Neuronal stem cell (in vitro differentiated cells): ENCODE results near the gene CAPN9.

Experiments
- DNase-seq: peaks from one replicate; pipeline ENCODE4 v3.0.0-alpha.2; 2013; ENCODE audit warnings: low spot score
- H2AFZ ChIP-seq: one replicate; pipeline ENCODE4 v1.6.1; 2013; ENCODE audit warnings: mild to moderate bottlenecking, low read length, inconsistent platforms
- H2AK5ac ChIP-seq: 2 replicates; pipeline ENCODE4 v1.6.1; 2013; ENCODE audit warnings: low read depth, mild to moderate bottlenecking, inconsistent platforms, low read length, moderate library complexity, mixed read lengths
- H2BK120ac ChIP-seq: 2 replicates; pipeline ENCODE4 v1.6.1; 2013; ENCODE audit warnings: low read depth, mild to moderate bottlenecking, inconsistent platforms, low read length, moderate library complexity, mixed read lengths
- H2BK12ac ChIP-seq: one replicate; pipeline ENCODE4 v1.6.1; 2013; ENCODE audit warnings: low read length, inconsistent platforms
- H2BK15ac ChIP-seq: 2 replicates; pipeline ENCODE4 v1.6.1; 2013; ENCODE audit warnings: mild to moderate bottlenecking, low read length, inconsistent platforms, mixed read lengths
- H2BK5ac ChIP-seq: one replicate; pipeline ENCODE4 v1.6.1; 2013; ENCODE audit warnings: inconsistent platforms, mild to moderate bottlenecking, low read length, moderate library complexity
- H3K14ac ChIP-seq: one replicate; pipeline ENCODE4 v1.6.1; 2013; ENCODE audit warnings: low read length, inconsistent platforms
- H3K18ac ChIP-seq: 2 replicates; pipeline ENCODE4 v1.6.1; 2013; ENCODE audit warnings: low read length, inconsistent platforms
- H3K23ac ChIP-seq: 2 replicates; pipeline ENCODE4 v1.6.1; 2013; ENCODE audit warnings: low read depth, mild to moderate bottlenecking, mixed read lengths, low read length, inconsistent platforms; ENCODE audit not compliant: poor library complexity
- H3K27ac ChIP-seq: replicated peaks from 3 replicates; pipeline ENCODE4 v1.5.1; 2013; ENCODE audit warnings: low read length, inconsistent platforms
- H3K27me3 ChIP-seq, 3 experiments: 2 replicates each; pipeline ENCODE4 v1.6.1; 2013; ENCODE audit warnings: low read length in 3 of 3, mild to moderate bottlenecking in 2 of 3, inconsistent platforms in 1 of 3, low read depth in 1 of 3, mixed read lengths in 1 of 3, moderate library complexity in 1 of 3; ENCODE audit not compliant: control insufficient read depth in 3 of 3, insufficient read depth in 3 of 3
- H3K36me3 ChIP-seq, 2 donors: replicated peaks in 1 of 2; 2 replicates each; pipeline ENCODE4 v1.6.1; 2013; ENCODE audit warnings: low read length in 2 of 2; ENCODE audit not compliant: control insufficient read depth in 2 of 2, insufficient read depth in 2 of 2
- H3K4ac ChIP-seq: 2 replicates; pipeline ENCODE4 v1.6.1; 2013; ENCODE audit warnings: inconsistent platforms, mild to moderate bottlenecking, low read length, moderate library complexity
- H3K4me1 ChIP-seq, 2 donors: 1 replicate in 1 of 2; 2 replicates in 1 of 2; pipeline ENCODE4 v1.6.1; 2013; ENCODE audit warnings: low read length in 2 of 2, low read depth in 1 of 2; ENCODE audit not compliant: control insufficient read depth in 2 of 2, insufficient read depth in 1 of 2
- H3K4me2 ChIP-seq: one replicate; pipeline ENCODE4 v1.6.1; 2013; ENCODE audit warnings: mild to moderate bottlenecking, low read length, inconsistent platforms; ENCODE audit not compliant: insufficient read depth, poor library complexity, severe bottlenecking
- H3K4me3 ChIP-seq, 2 donors: 2 replicates each; pipeline ENCODE4 v1.5.1; 2013; ENCODE audit warnings: low read length in 2 of 2, mild to moderate bottlenecking in 2 of 2, inconsistent platforms in 1 of 2, moderate library complexity in 1 of 2
- H3K79me1 ChIP-seq: one replicate; pipeline ENCODE4 v1.6.1; 2013; ENCODE audit warnings: low read depth, mild to moderate bottlenecking, inconsistent platforms, low read length, moderate library complexity
- H3K9ac ChIP-seq: one replicate; pipeline ENCODE4 v1.6.1; 2013; ENCODE audit warnings: mild to moderate bottlenecking, low read depth, low read length, inconsistent platforms; ENCODE audit not compliant: poor library complexity
- H3K9me3 ChIP-seq, 2 donors: replicated peaks in 1 of 2; 2 replicates each; pipeline versions ENCODE3 to v1.6.1; 2013; ENCODE audit warnings: low read length in 2 of 2, mild to moderate bottlenecking in 2 of 2, inconsistent platforms in 1 of 2, low read depth in 1 of 2, mixed read lengths in 1 of 2, moderate library complexity in 1 of 2; ENCODE audit not compliant: control insufficient read depth in 2 of 2, insufficient read depth in 1 of 2
- H4K8ac ChIP-seq: one replicate; pipeline ENCODE4 v1.6.1; 2013; ENCODE audit warnings: low read depth, mild to moderate bottlenecking, inconsistent platforms, low read length, moderate library complexity
- H4K91ac ChIP-seq: one replicate; pipeline ENCODE4 v1.6.1; 2013; ENCODE audit warnings: low read length, low read depth, mild to moderate bottlenecking, inconsistent platforms; ENCODE audit not compliant: poor library complexity
- WGBS, 2 donors: extraction: QIAGEN DNeasy Blood & Tissue Kit; methylation state at CpG; one replicate each; pipeline ENCODE4 v1.1.7; 2013; ENCODE audit warnings: missing lambda C conversion rate in 2 of 2, mixed read lengths in 1 of 2; ENCODE audit not compliant: insufficient read length in 2 of 2, insufficient replicate concordance in 1 of 2; ENCODE audit errors: extremely low coverage in 2 of 2; 5-methylcytosine and 5-hydroxymethylcytosine counted together

The CAPN9 gene

GRCh38 chr1:230746617-230747016 lies 571 bp upstream of the CAPN9 start:
- H2AFZ ChIP-seq: peak overlapping the region; percentile 79

GRCh38 chr1:230747890-230748800 lies 957 bp downstream of the CAPN9 start:
- WGBS, 2 donors: no CpG with 5 or more reads among the region's 16 CpGs
- no peak overlapping the region for H2BK15ac ChIP-seq
- no peak overlapping the region for H3K27ac ChIP-seq
- no peak for DNase-seq
- no peak overlapping the region for H2BK12ac ChIP-seq
- H3K4me3 ChIP-seq: no peak overlapping the region
- H3K36me3 ChIP-seq: no peaks in the 10 kb centered on the region
- H3K4ac ChIP-seq: no peak overlapping the region
- no peak overlapping the region for H3K14ac ChIP-seq
- H2BK5ac ChIP-seq: no peak overlapping the region
- H3K18ac ChIP-seq: peak overlapping the region; percentile 73
- H2AK5ac ChIP-seq: peak overlapping the region; percentile 20
- no peak overlapping the region for H2BK120ac ChIP-seq
- H4K8ac ChIP-seq: no peak overlapping the region
- no peak overlapping the region for H3K9ac ChIP-seq
- H2AFZ ChIP-seq: peak overlapping the region; percentile 79
- peaks cover 9 to 31% of the 10 kb centered on the region in 2 donors for H3K4me1 ChIP-seq
- H3K79me1 ChIP-seq: no peaks in the 10 kb centered on the region
- no peak overlapping the region for H4K91ac ChIP-seq
- no peak overlapping the region for H3K23ac ChIP-seq
- H3K4me2 ChIP-seq: no peak overlapping the region
- H3K9me3 ChIP-seq: no peaks in the 10 kb centered on the region
- H3K27me3 ChIP-seq: no peaks in the 10 kb centered on the region

More at GRCh38 chr1:230746617-230747016, 571 bp upstream of the CAPN9 start:
- no peaks in the 10 kb centered on the region for H3K9me3 ChIP-seq
- H4K8ac ChIP-seq: no peak overlapping the region
- no peak overlapping the region for H3K27ac ChIP-seq
- H3K18ac ChIP-seq: no peak overlapping the region
- no peak for DNase-seq
- H3K4me3 ChIP-seq: no peak overlapping the region
- no peak overlapping the region for H3K14ac ChIP-seq
- H3K23ac ChIP-seq: no peak overlapping the region
- H3K4me1 ChIP-seq: peaks cover 5 to 22% of the 10 kb centered on the region in 2 donors
- H2BK12ac ChIP-seq: no peak overlapping the region
- H3K9ac ChIP-seq: no peak overlapping the region
- no peak overlapping the region for H2BK15ac ChIP-seq
- H3K36me3 ChIP-seq: no peaks in the 10 kb centered on the region
- H2BK5ac ChIP-seq: no peak overlapping the region
- H3K79me1 ChIP-seq: no peaks in the 10 kb centered on the region
- no peak overlapping the region for H3K4ac ChIP-seq
- H3K4me2 ChIP-seq: no peak overlapping the region
- no peak overlapping the region for H2BK120ac ChIP-seq
- no peak overlapping the region for H4K91ac ChIP-seq
- no peak overlapping the region for H2AK5ac ChIP-seq
- H3K27me3 ChIP-seq: peaks cover 0 to under 1% (median 0%) of the 10 kb centered on the region in 3 experiments
- WGBS, 2 donors: no CpG with 5 or more reads among the region's 4 CpGs

GRCh38 chr1:230749150-230749549 lies 2.0 kb downstream of the CAPN9 start:
- Histone ChIP-seq H2BK5ac (no peak overlapping the region), H2BK12ac (no peak overlapping the region), H3K4ac (no peak overlapping the region), H3K27me3 (no peaks in the 10 kb centered on the region), H3K27ac (no peak overlapping the region), H4K8ac (no peak overlapping the region), H3K14ac (no peak overlapping the region), H3K9ac (no peak overlapping the region), H2BK15ac (no peak overlapping the region), H3K4me2 (no peak overlapping the region), H3K9me3 (no peaks in the 10 kb centered on the region), H3K23ac (no peak overlapping the region), H3K4me1 (peaks cover 15 to 35% of the 10 kb centered on the region in 2 donors), H3K18ac (no peak overlapping the region), H3K4me3 (no peak overlapping the region), H3K36me3 (no peaks in the 10 kb centered on the region), H4K91ac (no peak overlapping the region), H3K79me1 (no peaks in the 10 kb centered on the region), H2BK120ac (no peak overlapping the region), H2AK5ac (no peak overlapping the region), H2AFZ (no peak overlapping the region)
- no CpG with 5 or more reads among the region's 12 CpGs for WGBS, 2 donors
- no peak for DNase-seq

- peaks cover 15 to 35% of the 10 kb centered on the region in 2 donors for H3K4me1 ChIP-seq
- no peak overlapping the region for H2BK120ac ChIP-seq
- no peak overlapping the region for H3K18ac ChIP-seq
- H4K91ac ChIP-seq: no peak overlapping the region
- H3K27ac ChIP-seq: no peak overlapping the region
- no peak overlapping the region for H2BK5ac ChIP-seq
- H2AFZ ChIP-seq: peak overlapping the region; percentile 31
- H2AK5ac ChIP-seq: no peak overlapping the region
- H2BK12ac ChIP-seq: no peak overlapping the region
- H3K27me3 ChIP-seq: no peaks in the 10 kb centered on the region
- no peak for DNase-seq
- no peak overlapping the region for H3K4me2 ChIP-seq
- no peak overlapping the region for H3K9ac ChIP-seq
- H3K79me1 ChIP-seq: no peaks in the 10 kb centered on the region
- no peak overlapping the region for H2BK15ac ChIP-seq
- no peaks in the 10 kb centered on the region for H3K9me3 ChIP-seq
- H3K4ac ChIP-seq: no peak overlapping the region
- no peak overlapping the region for H3K23ac ChIP-seq
- no peak overlapping the region for H3K14ac ChIP-seq
- no peaks in the 10 kb centered on the region for H3K36me3 ChIP-seq
- no peak overlapping the region for H3K4me3 ChIP-seq
- no CpG with 5 or more reads among the region's 3 CpGs for WGBS, 2 donors
- H4K8ac ChIP-seq: no peak overlapping the region
Observed at GRCh38 chr1:230749635-230750034, 2.4 kb downstream of the CAPN9 start.
